GM13977 (cell line): Measurements from ENCODE around the gene CD7.

Experiments used
- DNase-seq: peaks from one replicate; pipeline ENCODE4 v3.0.0; 2012; ENCODE audit warnings: low spot score
- CTCF ChIP-seq: IDR thresholded peaks from 2 replicates; pipeline ENCODE4 v1.5.1; 2012; ENCODE audit warnings: mild to moderate bottlenecking, control low read depth; ENCODE audit not compliant: insufficient read depth; ENCODE audit errors: extremely low read depth, missing control alignments
- in situ Hi-C: fragments of 300-500 bp; cut with MboI; formaldehyde crosslinking; loops from one replicate; pipeline ENCODE4 v1.12.0; 2022; ENCODE audit warnings: low sequenced_read_pairs, low pct_unique_long_range_greater_than_20kb, mixed read lengths, inconsistent platforms; ENCODE audit not compliant: unreplicated experiment

The CD7 gene

GRCh38 chr17:82266142-82266541, 51.3 kb downstream of the CD7 start:
- no peak for DNase-seq
- in situ Hi-C loops = no loop called here
- TF ChIP-seq CTCF = no peak
